Neuron (in vitro differentiated cells): Measurements from ENCODE around the gene SORBS2.

Experiments used
- H2AFZ ChIP-seq: one replicate; pipeline ENCODE4 v1.6.1; 2013; ENCODE audit warnings: low read depth, mild to moderate bottlenecking, inconsistent platforms, low read length, moderate library complexity
- H3K27me3 ChIP-seq: one replicate; pipeline ENCODE4 v1.6.1; 2013; ENCODE audit warnings: low read length; ENCODE audit not compliant: insufficient read depth
- H3K36me3 ChIP-seq: one replicate; pipeline ENCODE4 v1.6.1; 2013; ENCODE audit warnings: low read length; ENCODE audit not compliant: insufficient read depth
- H3K4me1 ChIP-seq: one replicate; pipeline ENCODE4 v1.6.1; 2013; ENCODE audit warnings: low read length; ENCODE audit not compliant: insufficient read depth
- H3K4me3 ChIP-seq: 2 replicates; pipeline ENCODE4 v1.5.1; 2013; ENCODE audit warnings: mild to moderate bottlenecking, low read length, moderate library complexity
- H3K9me3 ChIP-seq: one replicate; pipeline ENCODE4 v1.6.1; 2013; ENCODE audit warnings: low read length

SORBS2 gene

GRCh38 chr4:185651137-185651677, 160.8 kb downstream of the SORBS2 start:
- Histone ChIP-seq H2AFZ (no peak overlapping the region), H3K4me3 (no peak overlapping the region), H3K36me3 (peaks cover 30% of the 10 kb centered on the region), H3K27me3 (no peaks in the 10 kb centered on the region), H3K4me1 (peaks cover 20% of the 10 kb centered on the region), H3K9me3 (no peaks in the 10 kb centered on the region)

DNA sequence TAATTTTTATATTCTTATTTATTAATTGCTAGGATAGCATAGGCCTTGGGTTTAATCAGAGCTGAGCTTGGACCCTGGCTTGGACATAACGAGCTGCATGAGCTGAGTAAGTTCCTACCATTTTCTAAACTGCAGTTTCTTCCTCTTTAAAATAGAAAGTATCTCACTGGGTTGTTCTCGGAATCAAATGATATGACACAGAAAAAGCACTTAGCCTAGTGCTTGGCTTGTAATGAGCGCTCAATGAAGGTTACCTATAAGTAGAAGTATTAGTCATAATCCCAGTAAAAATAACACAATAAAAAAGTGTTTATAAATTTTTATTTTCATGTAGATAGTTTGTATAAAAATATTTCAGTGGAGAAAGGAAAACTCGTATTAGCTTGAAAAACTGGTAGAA, 163.4 kb downstream of the SORBS2 start:
- Histone ChIP-seq H3K4me1 (peaks cover 20% of the 10 kb centered on the region), H3K9me3 (no peaks in the 10 kb centered on the region), H3K36me3 (peaks cover 51% of the 10 kb centered on the region), H2AFZ (no peak overlapping the region), H3K4me3 (no peak overlapping the region), H3K27me3 (no peaks in the 10 kb centered on the region)

DNA sequence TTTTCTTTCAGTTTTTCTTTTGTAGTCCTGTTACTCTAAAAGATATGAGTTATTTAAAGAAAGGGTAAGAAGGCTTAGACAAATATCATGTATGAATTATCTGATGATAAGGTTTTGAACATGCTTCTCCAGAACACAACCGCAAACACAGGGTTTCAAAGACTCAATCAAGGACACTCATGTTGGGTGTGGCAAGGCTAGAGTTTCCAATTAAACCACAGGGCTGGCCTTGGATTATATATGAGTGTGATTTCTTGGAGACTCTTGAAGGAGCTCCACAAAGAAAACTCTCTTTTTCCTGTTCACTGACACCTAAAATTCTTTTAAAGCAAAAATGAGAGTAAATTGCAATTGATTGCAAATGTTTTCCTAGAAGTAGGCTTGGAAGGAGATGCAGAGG, 166.6 kb downstream of the SORBS2 start:
- no peaks in the 10 kb centered on the region for H3K27me3 ChIP-seq
- H3K36me3 ChIP-seq, result peaks cover 49% of the 10 kb centered on the region
- H3K4me1 ChIP-seq, result no peaks in the 10 kb centered on the region
- H3K4me3 ChIP-seq, result no peak overlapping the region
- H2AFZ ChIP-seq, result no peak overlapping the region
- no peaks in the 10 kb centered on the region for H3K9me3 ChIP-seq

GRCh38 chr4:185644408-185644807, 167.6 kb downstream of the SORBS2 start:
- Histone ChIP-seq H3K4me1 (no peaks in the 10 kb centered on the region), H3K4me3 (no peak overlapping the region), H3K9me3 (no peaks in the 10 kb centered on the region), H3K27me3 (no peaks in the 10 kb centered on the region), H2AFZ (no peak overlapping the region), H3K36me3 (peaks cover 49% of the 10 kb centered on the region)

DNA sequence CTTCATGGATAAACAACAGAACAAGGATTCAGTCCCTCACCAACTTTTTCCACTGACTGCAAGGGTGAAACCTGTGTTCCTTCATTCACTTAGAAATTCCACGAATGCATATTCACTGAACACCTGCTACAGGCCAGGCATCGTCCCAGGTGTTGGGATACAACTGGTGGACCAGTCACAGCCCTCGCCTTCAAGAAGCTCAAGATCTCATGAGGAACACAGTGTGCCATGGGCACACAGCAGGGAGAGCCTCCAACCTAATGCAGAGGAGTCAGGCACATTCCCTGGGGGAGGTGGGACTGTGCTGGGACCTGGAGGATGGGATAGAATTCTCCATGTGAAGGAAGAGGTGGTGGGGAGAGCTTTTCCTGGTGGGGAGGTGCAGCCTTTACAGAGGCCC, 169.1 kb downstream of the SORBS2 start:
- Histone ChIP-seq H3K4me3 (no peak overlapping the region), H3K4me1 (no peaks in the 10 kb centered on the region), H3K9me3 (no peaks in the 10 kb centered on the region), H3K27me3 (no peaks in the 10 kb centered on the region), H2AFZ (no peak overlapping the region), H3K36me3 (peaks cover 40% of the 10 kb centered on the region)

DNA sequence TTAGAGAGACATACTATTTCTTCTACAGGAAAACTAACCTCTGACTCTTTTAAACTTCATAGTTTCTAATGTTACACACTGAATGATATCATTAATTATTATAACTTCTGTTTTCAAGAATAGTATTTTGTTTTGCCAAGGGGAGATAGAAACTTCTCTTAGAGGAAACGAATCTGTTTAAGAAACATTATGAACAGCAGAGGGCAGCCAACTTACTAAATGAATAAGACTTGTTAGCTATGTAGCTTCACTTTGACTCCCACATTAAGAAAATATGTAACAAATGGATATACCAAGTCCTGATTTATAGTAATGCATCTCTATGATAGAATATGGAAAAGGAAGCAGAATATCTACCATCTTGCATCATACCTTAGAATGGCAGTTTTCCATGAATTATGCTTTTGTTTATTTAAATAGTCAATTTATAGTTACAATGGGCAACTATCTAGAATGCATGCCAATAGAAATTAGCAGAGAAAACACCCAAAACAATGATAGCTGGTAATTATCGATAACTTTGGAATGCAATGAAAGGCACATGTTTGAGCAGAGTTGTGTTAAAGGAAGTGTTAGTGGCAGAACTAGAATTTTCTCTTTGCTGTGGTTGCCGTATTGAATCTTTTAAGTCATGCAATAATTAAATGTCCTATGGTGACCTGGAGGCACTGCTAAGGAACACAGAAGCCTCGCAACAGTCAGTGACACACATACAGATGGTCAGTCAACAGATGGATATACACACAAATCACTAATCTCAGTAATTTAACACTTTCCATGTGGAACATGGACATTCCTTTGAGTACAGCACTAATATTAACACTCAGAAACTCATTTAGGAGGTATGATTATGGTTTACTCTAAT, 171.0 kb downstream of the SORBS2 start:
- H3K36me3 ChIP-seq, result peaks cover 34% of the 10 kb centered on the region
- H3K27me3 ChIP-seq, result no peaks in the 10 kb centered on the region
- no peaks in the 10 kb centered on the region for H3K4me1 ChIP-seq
- no peaks in the 10 kb centered on the region for H3K9me3 ChIP-seq
- H2AFZ ChIP-seq, result no peak overlapping the region
- H3K4me3 ChIP-seq, result no peak overlapping the region

DNA sequence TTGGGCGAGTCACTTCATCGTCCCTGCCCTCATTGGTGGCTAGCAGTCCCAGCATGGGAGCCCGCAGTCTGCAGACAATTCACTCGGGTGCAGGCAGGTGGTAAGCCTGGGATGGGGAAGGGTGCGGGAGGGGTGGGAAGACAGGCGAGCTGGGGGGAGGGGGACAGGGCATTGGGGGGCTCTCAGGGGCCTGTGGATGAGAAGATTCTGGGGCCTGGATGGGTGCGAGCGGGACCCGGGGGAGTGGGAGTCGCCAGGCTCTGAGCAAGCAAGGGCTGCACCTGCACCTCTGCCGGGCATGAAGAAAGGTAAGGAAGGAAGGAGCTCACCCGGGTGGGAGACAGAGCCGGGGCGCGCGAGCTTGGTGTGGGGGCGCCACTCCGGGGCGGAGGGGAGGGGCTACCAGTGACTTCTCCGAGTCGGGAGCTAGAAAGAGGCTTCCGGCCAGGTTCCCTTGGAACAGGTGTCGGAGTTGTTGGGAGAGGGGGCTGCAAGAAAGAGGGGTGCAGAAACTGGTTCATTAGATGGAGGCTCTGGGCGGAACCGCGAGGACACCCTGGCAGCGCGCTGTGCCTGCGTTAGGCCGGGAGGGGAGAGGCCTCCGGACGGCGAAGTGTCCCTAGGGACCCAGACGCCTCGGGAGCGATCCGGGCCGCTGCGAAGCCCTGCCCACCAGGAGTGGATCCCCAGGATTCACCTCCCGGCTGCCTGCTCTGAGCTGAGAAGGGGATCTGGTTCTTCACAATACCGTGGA, 173.3 kb downstream of the SORBS2 start:
- H3K27me3 ChIP-seq, result no peaks in the 10 kb centered on the region
- no peak overlapping the region for H3K4me3 ChIP-seq
- H3K9me3 ChIP-seq, result peaks cover 2% of the 10 kb centered on the region
- H3K4me1 ChIP-seq, result no peaks in the 10 kb centered on the region
- H2AFZ ChIP-seq, result no peak overlapping the region
- H3K36me3 ChIP-seq, result peaks cover 13% of the 10 kb centered on the region

GRCh38 chr4:185638093-185638492, 173.9 kb downstream of the SORBS2 start:
- peaks cover 12% of the 10 kb centered on the region for H3K36me3 ChIP-seq
- no peaks in the 10 kb centered on the region for H3K4me1 ChIP-seq
- H3K27me3 ChIP-seq, result no peaks in the 10 kb centered on the region
- no peak overlapping the region for H3K4me3 ChIP-seq
- H3K9me3 ChIP-seq, result peaks cover 2% of the 10 kb centered on the region
- no peak overlapping the region for H2AFZ ChIP-seq

GRCh38 chr4:185637163-185637875, 174.7 kb downstream of the SORBS2 start:
- Histone ChIP-seq H3K36me3 (peaks cover 12% of the 10 kb centered on the region), H3K4me1 (no peaks in the 10 kb centered on the region), H2AFZ (no peak overlapping the region), H3K9me3 (peaks cover 2% of the 10 kb centered on the region), H3K4me3 (no peak overlapping the region), H3K27me3 (no peaks in the 10 kb centered on the region)

- Histone ChIP-seq H3K36me3 (peaks cover 16% of the 10 kb centered on the region), H3K9me3 (peaks cover 2% of the 10 kb centered on the region), H3K27me3 (no peaks in the 10 kb centered on the region), H3K4me1 (no peaks in the 10 kb centered on the region), H2AFZ (no peak overlapping the region), H3K4me3 (no peak overlapping the region)
Observed at GRCh38 chr4:185634066-185634652, 177.8 kb downstream of the SORBS2 start.

- Histone ChIP-seq H3K4me3 (no peak overlapping the region), H3K27me3 (no peaks in the 10 kb centered on the region), H3K36me3 (peaks cover 42% of the 10 kb centered on the region), H3K4me1 (no peaks in the 10 kb centered on the region), H2AFZ (no peak overlapping the region), H3K9me3 (peaks cover 10% of the 10 kb centered on the region)
Observed at GRCh38 chr4:185626798-185627197, 185.2 kb downstream of the SORBS2 start.

DNA sequence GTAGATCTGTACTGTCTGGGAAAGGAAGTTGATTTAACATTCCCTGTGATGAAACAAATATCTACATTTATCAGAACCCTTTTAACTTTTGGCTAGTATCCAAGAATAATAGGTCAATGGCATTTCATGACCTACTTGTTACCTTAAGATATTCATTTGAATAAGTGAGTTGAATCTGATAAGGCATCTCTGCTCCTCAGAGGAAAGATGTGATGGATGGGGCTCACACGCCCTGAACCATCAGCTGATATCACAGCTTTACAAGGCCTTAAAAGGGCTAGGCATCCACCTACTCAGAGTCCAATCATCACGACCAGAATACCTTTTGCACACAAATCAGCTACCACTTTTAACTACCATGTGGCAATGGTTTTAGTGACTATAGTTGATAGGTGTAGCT, 186.5 kb downstream of the SORBS2 start:
- H3K9me3 ChIP-seq, result peaks cover 10% of the 10 kb centered on the region
- H3K27me3 ChIP-seq, result no peaks in the 10 kb centered on the region
- H2AFZ ChIP-seq, result no peak overlapping the region
- no peaks in the 10 kb centered on the region for H3K4me1 ChIP-seq
- peaks cover 49% of the 10 kb centered on the region for H3K36me3 ChIP-seq
- H3K4me3 ChIP-seq, result no peak overlapping the region
